A673 (cell line): ENCODE results near the gene CAPN2. TPM values are rescaled to one million over a fixed set of nuclear protein-coding genes. Genes with fewer than 3 reads are reported as not detected.

Experiments used
- BruUV-seq: library from RNA; stranded (reverse); fragments of 400-500 nt; replicated peaks from 2 replicates; lab custom pipeline; 2021; lab: Mats Ljungman, UMichigan
- CTCF ChIA-PET: fragments of 300-600 bp; sonication (Branson Sonifier 250); formaldehyde crosslinking; loops from one replicate; lab custom pipeline; 2022; ENCODE audit warnings: antibody characterized with exemption; lab: Charles Lee
- POLR2A ChIA-PET: fragments of 300-600 bp; sonication (Branson Sonifier 250); formaldehyde crosslinking; loops from one replicate; lab custom pipeline; 2022; ENCODE audit warnings: antibody characterized with exemption; ENCODE audit not compliant: low non-redundant PET; lab: Charles Lee
- DNase-seq: peaks from one replicate; pipeline ENCODE4 v3.0.0-alpha.2; 2015; ENCODE audit warnings: low spot score
- H3K27ac ChIP-seq: fragments of 200-600 bp; sonication (generic); 2 replicates; pipeline ENCODE4 v1.5.1; 2016; ENCODE audit warnings: mixed run types, low read depth, mild to moderate bottlenecking, mixed read lengths, antibody characterized with exemption, low read length; ENCODE audit not compliant: poor library complexity, severe bottlenecking
- H3K27me3 ChIP-seq: fragments of 200-600 bp; sonication (generic); replicated peaks from 2 replicates; pipeline ENCODE4 v1.6.1; 2017; ENCODE audit warnings: mixed run types, low read depth, mild to moderate bottlenecking, mixed read lengths, antibody characterized with exemption, low read length; ENCODE audit not compliant: insufficient read depth, poor library complexity
- H3K36me3 ChIP-seq: fragments of 200-600 bp; sonication (generic); 2 replicates; pipeline ENCODE4 v1.6.1; 2016; ENCODE audit warnings: mixed run types, mild to moderate bottlenecking, mixed read lengths, antibody characterized with exemption, low read length; ENCODE audit not compliant: insufficient read depth, poor library complexity, severe bottlenecking
- H3K4me1 ChIP-seq: fragments of 200-600 bp; sonication (generic); 2 replicates; pipeline ENCODE4 v1.6.1; 2017; ENCODE audit warnings: mixed run types, mild to moderate bottlenecking, mixed read lengths, antibody characterized with exemption, low read length; ENCODE audit not compliant: insufficient read depth, poor library complexity, severe bottlenecking
- H3K4me3 ChIP-seq: fragments of 200-600 bp; sonication (generic); 2 replicates; pipeline ENCODE4 v1.5.1; 2016; ENCODE audit warnings: low read depth, mixed run types, mild to moderate bottlenecking, mixed read lengths, low read length; ENCODE audit not compliant: poor library complexity, severe bottlenecking
- H3K9me3 ChIP-seq: fragments of 200-600 bp; sonication (generic); 2 replicates; pipeline ENCODE4 v1.6.1; 2016; ENCODE audit warnings: mixed run types, low read depth, mild to moderate bottlenecking, mixed read lengths, antibody characterized with exemption, low read length; ENCODE audit not compliant: poor library complexity, severe bottlenecking
- CTCF ChIP-seq: fragments of 300-800, 200-600 bp; sonication (generic); conservative IDR thresholded peaks from 2 replicates; pipeline ENCODE4 v1.5.1; 2017; ENCODE audit warnings: low read depth, mild to moderate bottlenecking, antibody characterized with exemption, low read length, moderate library complexity, mixed read lengths
- EZH2 ChIP-seq: fragments of 200-600 bp; sonication (generic); IDR thresholded peaks from 2 replicates; pipeline ENCODE4 v1.6.1; 2017; ENCODE audit warnings: borderline replicate concordance, low read depth, mild to moderate bottlenecking, mixed read lengths, antibody characterized with exemption, low read length; ENCODE audit not compliant: poor library complexity, severe bottlenecking
- intact Hi-C: fragments of 100-400 bp; cut with micrococcal nuclease; formaldehyde crosslinking; loops from one replicate; pipeline ENCODE4 v1.10.0; 2022; ENCODE audit not compliant: unreplicated experiment
- total RNA-seq: library from RNA; stranded (reverse); gene quantifications from 2 replicates; pipeline ENCODE4 v1.2.3, GENCODE V29; 2021

The CAPN2 gene
- total RNA-seq, 1 experiment from 2014 or later, result 137 TPM

DNA sequence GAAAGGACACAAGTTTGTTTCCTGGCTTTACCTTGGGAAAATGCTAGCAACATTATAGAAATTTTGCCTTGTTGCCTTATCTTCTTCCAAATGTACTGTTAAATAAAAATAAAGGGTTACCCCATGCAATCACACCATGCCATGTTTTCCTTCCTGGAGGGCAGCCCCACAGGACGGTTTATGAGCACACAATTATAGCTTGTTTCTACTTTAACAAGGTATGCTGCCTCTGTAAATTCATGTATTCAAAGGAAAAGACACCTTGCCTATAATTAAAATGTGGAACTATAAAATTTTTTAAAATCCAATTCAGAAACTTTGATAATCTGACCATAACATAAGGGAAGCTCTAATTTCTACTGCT lies 63.4 kb downstream of the CAPN2 start:
- Histone ChIP-seq H3K9me3 (no peaks in the 10 kb centered on the region), H3K27me3 (no peaks in the 10 kb centered on the region), H3K4me3 (no peak overlapping the region), H3K27ac (no peak overlapping the region), H3K36me3 (peaks cover 97% of the 10 kb centered on the region), H3K4me1 (no peaks in the 10 kb centered on the region)
- intact Hi-C loops, result no loop called here
- ChIA-PET POLR2A (no interaction called here), CTCF (no interaction called here)
- no peak for DNase-seq
- no TSS peak for BruUV-seq
- TF ChIP-seq CTCF (no peak), EZH2 (no peak)

GRCh38 chr1:223776075-223776814 lies 63.9 kb downstream of the CAPN2 start:
- Histone ChIP-seq H3K27ac (no peak overlapping the region), H3K4me3 (no peak overlapping the region), H3K4me1 (no peaks in the 10 kb centered on the region), H3K27me3 (no peaks in the 10 kb centered on the region), H3K9me3 (no peaks in the 10 kb centered on the region), H3K36me3 (peaks cover 96% of the 10 kb centered on the region)
- TF ChIP-seq CTCF, result no peak
- no peak for TF ChIP-seq EZH2
- ChIA-PET CTCF (no interaction called here), POLR2A (no interaction called here)
- peak; percentile 22 for DNase-seq
- no TSS peak for BruUV-seq
- intact Hi-C loops, result no loop called here

DNA sequence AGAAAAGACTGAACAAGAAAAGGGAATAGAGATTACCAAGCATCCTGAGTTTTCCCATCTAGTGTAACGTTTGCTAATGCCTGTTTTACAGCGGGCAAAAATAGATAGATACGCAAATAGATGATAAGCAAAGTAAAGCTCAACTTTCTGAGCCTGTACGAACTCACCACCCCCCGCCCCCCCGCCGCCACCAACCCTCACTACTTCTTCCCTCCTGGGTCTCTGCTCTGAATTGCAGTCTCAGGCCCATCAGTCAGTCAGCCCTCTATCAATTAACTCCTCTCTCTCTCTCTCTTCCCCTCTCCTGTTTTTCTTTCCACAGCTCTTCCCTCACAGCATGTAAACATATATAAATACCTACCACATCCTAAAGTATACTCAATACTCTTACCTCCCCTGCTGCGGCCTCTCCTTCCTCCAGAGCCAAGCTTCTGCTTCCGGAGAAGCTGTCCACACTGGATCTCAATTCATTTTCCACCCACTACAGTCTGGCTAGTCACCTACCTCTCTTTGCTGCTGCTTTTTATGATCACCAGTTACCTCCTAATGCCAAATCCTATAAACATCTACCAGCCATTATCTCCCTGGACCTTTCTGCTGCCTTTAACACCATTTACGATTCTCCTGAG lies 64.6 kb downstream of the CAPN2 start:
- Histone ChIP-seq H3K4me3 (no peak overlapping the region), H3K4me1 (no peaks in the 10 kb centered on the region), H3K27me3 (no peaks in the 10 kb centered on the region), H3K9me3 (no peaks in the 10 kb centered on the region), H3K27ac (no peak overlapping the region), H3K36me3 (peaks cover 91% of the 10 kb centered on the region)
- ChIA-PET POLR2A (no interaction called here), CTCF (no interaction called here)
- TF ChIP-seq CTCF (no peak), EZH2 (no peak)
- no peak for DNase-seq
- intact Hi-C loops, result no loop called here
- BruUV-seq, result no TSS peak
